Measurements from ENCODE around the gene PI4K2B. TPM values are rescaled to one million over a fixed set of nuclear protein-coding genes. Genes with fewer than 3 reads are reported as not detected.

The PI4K2B gene
- total and polyA plus RNA-seq, 2 of the 8 experiments (the other 6 are each of a cell fraction or from before 2014, with no cell fraction given) = 3.0 to 16.2 TPM

DNA sequence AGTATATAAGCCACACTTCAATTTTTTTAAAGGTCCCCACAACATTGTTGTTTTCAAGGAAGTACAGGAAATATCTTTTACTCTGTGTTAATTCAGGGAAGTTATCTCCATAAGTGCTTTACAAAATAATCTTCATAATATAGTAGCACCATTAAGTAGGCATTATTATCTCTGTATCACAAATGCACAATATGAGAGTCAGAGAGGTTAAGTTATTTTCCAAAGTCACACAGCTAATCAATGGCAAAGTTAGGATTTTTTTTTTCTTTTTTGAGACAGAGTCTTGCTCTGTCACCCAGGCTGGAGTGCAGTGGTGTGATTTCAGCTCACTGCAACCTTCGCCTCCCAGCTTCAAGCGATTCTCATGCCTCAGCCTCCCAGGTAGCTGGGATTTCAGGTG, 35.1 kb upstream of the PI4K2B start:
- ChIA-PET CTCF (ENCODE audit: partially characterized antibody) (interaction anchor here (1.0 to 1.4 kb wide), 4 partner anchors 9 to 113 kb away, joined by 3 to 4 read pairs (median 3); no protein-coding TSS in a partner anchor), POLR2A (ENCODE audit: partially characterized antibody) (interaction anchor here (1.0 kb wide), 1 partner anchor 9 kb away, joined by 4 read pairs; no protein-coding TSS in a partner anchor)
- Histone ChIP-seq H2BK20ac (ENCODE audit: low read length) (no peak overlapping the region), H3K36me3 (ENCODE audit: control insufficient read depth in 2 of 4, insufficient read depth in 4 of 4, low read length in 3 of 4) (no peaks in the 10 kb centered on the region), H4K91ac (replicated peaks; ENCODE audit: insufficient read length, low read length) (no peak overlapping the region), H3K4me1 (replicated peaks in 1 of 4; ENCODE audit: control insufficient read depth in 3 of 4, insufficient read depth in 4 of 4, low read length in 3 of 4) (0 out of 7 replicates have a peak, but pooled peaks cover 0 to 2% (median 0%) of the 10 kb centered on the region in 4 experiments), H3K27me3 (replicated peaks in 1 of 4; ENCODE audit: control insufficient read depth in 3 of 4, extremely low read depth in 1 of 4, insufficient read depth in 3 of 4, low read length in 3 of 4) (no peaks in the 10 kb centered on the region), H2BK5ac (ENCODE audit: low read depth, low read length) (no peak overlapping the region), H2BK12ac (ENCODE audit: low read depth, low read length) (no peak overlapping the region), H3K23ac (ENCODE audit: insufficient read length) (no peak overlapping the region), H4K5ac (ENCODE audit: insufficient read length, low read depth, low read length) (no peak overlapping the region), H3K23me2 (ENCODE audit: low read depth, low read length) (no peaks in the 10 kb centered on the region), H3K79me2 (ENCODE audit: control insufficient read depth in 1 of 2, insufficient read depth in 2 of 2, low read length in 2 of 2) (no peaks in the 10 kb centered on the region), H3K4me3 (ENCODE audit: extremely low read depth in 1 of 4, insufficient read depth in 2 of 4, low read depth in 3 of 4, low read length in 4 of 4) (no peak overlapping the region), H3K18ac (ENCODE audit: extremely low read depth, low read length) (no peak overlapping the region), H3K14ac (ENCODE audit: insufficient read length) (no peak overlapping the region), H3K4ac (replicated peaks; ENCODE audit: insufficient read length, low read depth, low read length) (no peak overlapping the region), H2BK15ac (ENCODE audit: low read length) (no peak overlapping the region), H2AFZ (ENCODE audit: low read length) (no peak overlapping the region), H3K27ac (ENCODE audit: low read depth, low read length) (no peak overlapping the region), H3K79me1 (ENCODE audit: low read depth, low read length) (no peaks in the 10 kb centered on the region), H2BK120ac (replicated peaks; ENCODE audit: low read depth, low read length) (no peak overlapping the region), H3K4me2 (ENCODE audit: insufficient read depth in 1 of 2, low read depth in 2 of 2, low read length in 2 of 2) (no peak overlapping the region), H3K9me3 (ENCODE audit: insufficient read depth in 2 of 2, low read depth in 1 of 2, low read length in 1 of 2) (no peaks in the 10 kb centered on the region), H4K8ac (ENCODE audit: extremely low read depth, insufficient read depth, low read length) (no peak overlapping the region), H3K56ac (replicated peaks; ENCODE audit: insufficient read length, low read depth, low read length) (no peak overlapping the region), H2AK5ac (ENCODE audit: low read depth, low read length) (no peak overlapping the region), H4K20me1 (replicated peaks in 1 of 2; ENCODE audit: control insufficient read depth in 1 of 2, insufficient read depth in 2 of 2, low read length in 2 of 2) (no peaks in the 10 kb centered on the region), H3K9ac (replicated peaks in 1 of 4; ENCODE audit: extremely low read depth in 1 of 4, low read depth in 3 of 4, low read length in 3 of 4) (no peak overlapping the region)
- 92% methylated on average over 2 of the region's 2 CpGs; no CpG with 5 or more reads in 1 of the 2 experiments for WGBS, 2 experiments (ENCODE audit: extremely low coverage in 1 of 2, insufficient coverage in 1 of 2, insufficient read length in 1 of 2, insufficient replicate concordance in 2 of 2, low coverage in 1 of 2, low lambda C conversion rate in 2 of 2, missing lambda C conversion rate in 1 of 2)
- FAIRE-seq = no peak
- TF ChIP-seq JUN (IDR thresholded peaks at IDR 0.05; ENCODE audit: low read depth, low read length) (no peak), SUZ12 (IDR thresholded peaks at IDR 0.05; ENCODE audit: low read length) (no peak), KDM1A (IDR thresholded peaks at IDR 0.05; ENCODE audit: borderline replicate concordance, low read length) (no peak), JUND (IDR thresholded peaks at IDR 0.05; ENCODE audit: low read length) (no peak), CBX5 (IDR thresholded peaks at IDR 0.05; ENCODE audit: low read depth, low read length) (no peak), CEBPB (IDR thresholded peaks at IDR 0.05; ENCODE audit: low read depth, low read length) (no peak), SIN3A (conservative IDR thresholded peaks at IDR 0.05 in 1 of 2, IDR thresholded peaks at IDR 0.05 in 1 of 2; ENCODE audit: low read depth in 1 of 2, low read length in 2 of 2) (no peak), SP2 (IDR thresholded peaks at IDR 0.05; ENCODE audit: low read length) (no peak), HDAC2 (IDR thresholded peaks at IDR 0.05; ENCODE audit: borderline replicate concordance in 1 of 2, low read depth in 2 of 2, low read length in 2 of 2) (no peak), BCL11A (IDR thresholded peaks at IDR 0.05; ENCODE audit: low read depth in 2 of 2, low read length in 2 of 2) (no peak), RFX5 (IDR thresholded peaks at IDR 0.05; ENCODE audit: borderline replicate concordance, low read depth, low read length) (no peak), CREB1 (IDR thresholded peaks at IDR 0.05) (no peak), CTBP2 (IDR thresholded peaks at IDR 0.05; ENCODE audit: borderline replicate concordance, insufficient read depth, insufficient read length, low read length) (no peak)
- DNase-seq (ENCODE audit: low read depth in 1 of 2, low spot score in 2 of 2) = no peak

Measured in H1 (cell line).